Esophagus muscularis mucosa (tissue), 4 donors: ENCODE results near the gene ARHGAP4. TPM values are rescaled to one million over a fixed set of nuclear protein-coding genes. Genes with fewer than 3 reads are reported as not detected.

Experiments
- DNase-seq: peaks from one replicate; pipeline ENCODE4 v3.0.0-alpha.2; 2017; ENCODE audit errors: extremely low spot score
- H3K27ac ChIP-seq, 4 donors: fragments of 200-600 bp; sonication (generic); replicated peaks in 1 of 4; 1 replicate in 3 of 4; 2 replicates in 1 of 4; pipeline ENCODE4 v1.5.1; 2016 to 2019; ENCODE audit warnings: mild to moderate bottlenecking in 1 of 4
- H3K27me3 ChIP-seq, 4 donors: fragments of 200-600 bp; sonication (generic); one replicate each; pipeline versions ENCODE4 v1.5.1 to v1.6.0; 2016 to 2019
- H3K36me3 ChIP-seq, 4 donors: fragments of 200-600 bp; sonication (generic); one replicate each; pipeline ENCODE4 v1.5.1; 2016 to 2019
- H3K4me1 ChIP-seq, 4 donors: fragments of 200-600 bp; sonication (generic); one replicate each; pipeline ENCODE4 v1.5.1; 2016 to 2019
- H3K4me3 ChIP-seq, 4 donors: fragments of 200-600 bp; sonication (generic); 1 replicate in 2 of 4; 2 replicates in 2 of 4; pipeline ENCODE4 v1.5.1; 2016 to 2019; ENCODE audit warnings: mild to moderate bottlenecking in 4 of 4, moderate library complexity in 1 of 4
- H3K9me3 ChIP-seq, 4 donors: fragments of 200-600 bp; sonication (generic); 1 replicate in 3 of 4; 2 replicates in 1 of 4; pipeline ENCODE4 v1.5.1; 2016 to 2019
- EP300 ChIP-seq: sonication (generic); formaldehyde crosslinking; IDR thresholded peaks from one replicate; pipeline ENCODE4 v1.6.1; 2017; ENCODE audit warnings: antibody characterized with exemption
- POLR2A ChIP-seq: fragments of 450-650 bp; IDR thresholded peaks from one replicate; pipeline ENCODE4 v1.6.1; 2017; ENCODE audit warnings: antibody characterized with exemption, moderate library complexity, mild to moderate bottlenecking, low read depth
- POLR2AphosphoS5 ChIP-seq, 2 donors: sonication (generic); formaldehyde crosslinking; IDR thresholded peaks; one replicate each; pipeline ENCODE4 v1.6.1; 2017; ENCODE audit warnings: antibody characterized with exemption in 2 of 2
- WGBS: methylation state at CpG from one replicate; pipeline ENCODE4 v1.1.5; 2018; 5-methylcytosine and 5-hydroxymethylcytosine counted together
- intact Hi-C: fragments of 100-400 bp; cut with DNase I; formaldehyde crosslinking; loops from one replicate; pipeline ENCODE4 v1.15.1; 2023
- total RNA-seq, 4 donors: library from RNA; depleted of rRNA; stranded (reverse); fragments of >200 nt; gene quantifications; one replicate each; pipeline versions ENCODE4 v1.1.0 to v1.2.1, GENCODE V29; 2016
- TF ChIP-seq, protein P1 (sequence below), 3 experiments: fragments of 200-600 bp in 2 of 3; fragments of 450-650 bp in 1 of 3; sonication (generic) in 2 of 3; IDR thresholded peaks; one replicate each; pipeline ENCODE4 v1.5.1; 2017 to 2019; ENCODE audit warnings: antibody characterized with exemption in 3 of 3, mild to moderate bottlenecking in 2 of 3, moderate library complexity in 1 of 3

ARHGAP4 gene
- total RNA-seq, 4 donors from 2014 or later = 15.9 to 22.4 (median 17.7) TPM

DNA sequence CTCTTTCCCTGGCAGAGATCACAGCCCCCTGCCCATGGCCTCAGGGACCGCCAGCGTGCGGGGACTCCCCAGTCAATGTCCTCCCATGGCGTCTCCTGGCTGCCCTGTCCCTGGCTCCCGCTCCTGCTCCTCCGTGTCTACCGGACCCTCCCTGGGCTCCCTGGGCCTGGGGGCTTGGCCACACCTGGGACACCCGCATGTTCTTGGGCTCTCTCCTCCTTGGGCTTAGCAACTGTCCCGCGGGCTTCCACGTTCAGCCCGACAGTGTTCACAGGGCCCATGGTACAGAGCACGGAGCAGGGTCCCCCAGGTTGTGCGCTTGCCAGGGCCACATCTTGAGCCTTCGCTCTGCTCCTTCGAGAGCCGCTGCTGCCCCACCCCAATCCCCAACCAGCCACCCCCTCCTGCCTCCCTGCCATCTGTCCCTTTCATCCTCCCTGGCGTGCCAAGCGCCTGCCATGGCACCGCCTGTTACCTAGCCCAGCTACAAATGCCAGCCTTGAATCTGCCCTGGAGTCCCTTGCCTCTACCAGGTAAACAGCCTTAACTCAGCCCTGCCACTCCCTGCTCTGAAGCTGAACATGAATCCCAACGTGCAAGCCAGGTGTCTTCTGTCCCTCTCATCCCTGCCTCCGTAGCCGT is 17.7 kb downstream of the ARHGAP4 start:
- Histone ChIP-seq H3K27me3 (no peaks in the 10 kb centered on the region), H3K9me3 (no peaks in the 10 kb centered on the region), H3K4me1 (peaks cover 5 to 14% (median 10%) of the 10 kb centered on the region in 4 donors), H3K4me3 (no peak overlapping the region), H3K27ac (no peak overlapping the region), H3K36me3 (no peaks in the 10 kb centered on the region)
- TF ChIP-seq EP300 (no peak), POLR2AphosphoS5 (IDR thresholded peaks at IDR 0.05) (no peak), POLR2A (no peak)
- TF ChIP-seq, protein P1, sequence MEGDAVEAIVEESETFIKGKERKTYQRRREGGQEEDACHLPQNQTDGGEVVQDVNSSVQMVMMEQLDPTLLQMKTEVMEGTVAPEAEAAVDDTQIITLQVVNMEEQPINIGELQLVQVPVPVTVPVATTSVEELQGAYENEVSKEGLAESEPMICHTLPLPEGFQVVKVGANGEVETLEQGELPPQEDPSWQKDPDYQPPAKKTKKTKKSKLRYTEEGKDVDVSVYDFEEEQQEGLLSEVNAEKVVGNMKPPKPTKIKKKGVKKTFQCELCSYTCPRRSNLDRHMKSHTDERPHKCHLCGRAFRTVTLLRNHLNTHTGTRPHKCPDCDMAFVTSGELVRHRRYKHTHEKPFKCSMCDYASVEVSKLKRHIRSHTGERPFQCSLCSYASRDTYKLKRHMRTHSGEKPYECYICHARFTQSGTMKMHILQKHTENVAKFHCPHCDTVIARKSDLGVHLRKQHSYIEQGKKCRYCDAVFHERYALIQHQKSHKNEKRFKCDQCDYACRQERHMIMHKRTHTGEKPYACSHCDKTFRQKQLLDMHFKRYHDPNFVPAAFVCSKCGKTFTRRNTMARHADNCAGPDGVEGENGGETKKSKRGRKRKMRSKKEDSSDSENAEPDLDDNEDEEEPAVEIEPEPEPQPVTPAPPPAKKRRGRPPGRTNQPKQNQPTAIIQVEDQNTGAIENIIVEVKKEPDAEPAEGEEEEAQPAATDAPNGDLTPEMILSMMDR (IDR thresholded peaks at IDR 0.05) = no peak
- 87% methylated on average over 21 of the region's 23 CpGs for WGBS
- intact Hi-C loops = no loop called here
- DNase-seq = no peak

DNA sequence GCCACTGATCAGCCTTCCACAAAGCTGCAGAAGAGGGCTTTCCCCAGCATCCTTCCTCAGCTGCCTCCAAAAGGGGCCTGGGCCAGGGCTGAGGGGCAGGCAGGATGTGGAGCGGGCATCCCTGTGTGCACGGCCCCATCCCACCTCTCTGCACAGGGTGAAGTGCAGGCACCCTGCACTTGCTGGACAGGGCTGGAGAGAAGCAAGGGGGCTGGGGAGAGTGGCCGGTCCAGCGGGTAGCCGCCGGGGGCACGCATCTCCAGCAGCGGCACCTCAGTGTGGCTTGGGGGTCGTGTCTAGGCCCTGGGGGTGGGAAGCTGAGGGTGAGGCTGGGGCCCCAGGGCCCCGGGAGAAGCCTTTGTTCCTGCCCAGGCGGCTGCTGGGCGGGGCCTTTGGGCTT is 18.6 kb downstream of the ARHGAP4 start:
- Histone ChIP-seq H3K9me3 (no peaks in the 10 kb centered on the region), H3K27ac (no peak overlapping the region), H3K27me3 (no peaks in the 10 kb centered on the region), H3K4me1 (peaks cover 6 to 21% (median 15%) of the 10 kb centered on the region in 4 donors), H3K4me3 (no peak overlapping the region), H3K36me3 (no peaks in the 10 kb centered on the region)
- DNase-seq = no peak
- intact Hi-C loops = no loop called here
- TF ChIP-seq POLR2AphosphoS5 (IDR thresholded peaks at IDR 0.05) (no peak), POLR2A (no peak), EP300 (no peak)
- TF ChIP-seq, protein P1 (IDR thresholded peaks at IDR 0.05) = no peak
- 84% methylated on average over 9 of the region's 12 CpGs for WGBS

DNA sequence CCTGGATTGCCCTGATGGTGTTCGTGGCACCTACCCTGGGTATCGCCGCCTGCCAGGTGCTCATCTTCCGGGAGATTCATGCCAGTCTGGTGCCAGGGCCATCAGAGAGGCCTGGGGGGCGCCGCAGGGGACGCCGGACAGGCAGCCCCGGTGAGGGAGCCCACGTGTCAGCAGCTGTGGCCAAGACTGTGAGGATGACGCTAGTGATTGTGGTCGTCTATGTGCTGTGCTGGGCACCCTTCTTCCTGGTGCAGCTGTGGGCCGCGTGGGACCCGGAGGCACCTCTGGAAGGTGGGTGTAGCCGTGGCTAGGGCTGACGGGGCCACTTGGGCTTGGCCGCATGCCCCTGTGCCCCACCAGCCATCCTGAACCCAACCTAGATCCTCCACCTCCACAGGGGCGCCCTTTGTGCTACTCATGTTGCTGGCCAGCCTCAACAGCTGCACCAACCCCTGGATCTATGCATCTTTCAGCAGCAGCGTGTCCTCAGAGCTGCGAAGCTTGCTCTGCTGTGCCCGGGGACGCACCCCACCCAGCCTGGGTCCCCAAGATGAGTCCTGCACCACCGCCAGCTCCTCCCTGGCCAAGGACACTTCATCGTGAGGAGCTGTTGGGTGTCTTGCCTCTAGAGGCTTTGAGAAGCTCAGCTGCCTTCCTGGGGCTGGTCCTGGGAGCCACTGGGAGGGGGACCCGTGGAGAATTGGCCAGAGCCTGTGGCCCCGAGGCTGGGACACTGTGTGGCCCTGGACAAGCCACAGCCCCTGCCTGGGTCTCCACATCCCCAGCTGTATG is 19.7 kb downstream of the ARHGAP4 start:
- Histone ChIP-seq H3K4me1 (peaks cover 10 to 31% (median 25%) of the 10 kb centered on the region in 4 donors), H3K36me3 (no peaks in the 10 kb centered on the region), H3K27ac (no peak overlapping the region), H3K9me3 (no peaks in the 10 kb centered on the region), H3K4me3 (no peak overlapping the region), H3K27me3 (no peaks in the 10 kb centered on the region)
- TF ChIP-seq, protein P1 (IDR thresholded peaks at IDR 0.05) = no peak
- no peak for TF ChIP-seq POLR2AphosphoS5 (IDR thresholded peaks at IDR 0.05)
- no peak for TF ChIP-seq EP300
- TF ChIP-seq POLR2A = no peak
- WGBS = 70% methylated on average over 2 of the region's 27 CpGs
- no peak for DNase-seq
- intact Hi-C loops = no loop called here

DNA sequence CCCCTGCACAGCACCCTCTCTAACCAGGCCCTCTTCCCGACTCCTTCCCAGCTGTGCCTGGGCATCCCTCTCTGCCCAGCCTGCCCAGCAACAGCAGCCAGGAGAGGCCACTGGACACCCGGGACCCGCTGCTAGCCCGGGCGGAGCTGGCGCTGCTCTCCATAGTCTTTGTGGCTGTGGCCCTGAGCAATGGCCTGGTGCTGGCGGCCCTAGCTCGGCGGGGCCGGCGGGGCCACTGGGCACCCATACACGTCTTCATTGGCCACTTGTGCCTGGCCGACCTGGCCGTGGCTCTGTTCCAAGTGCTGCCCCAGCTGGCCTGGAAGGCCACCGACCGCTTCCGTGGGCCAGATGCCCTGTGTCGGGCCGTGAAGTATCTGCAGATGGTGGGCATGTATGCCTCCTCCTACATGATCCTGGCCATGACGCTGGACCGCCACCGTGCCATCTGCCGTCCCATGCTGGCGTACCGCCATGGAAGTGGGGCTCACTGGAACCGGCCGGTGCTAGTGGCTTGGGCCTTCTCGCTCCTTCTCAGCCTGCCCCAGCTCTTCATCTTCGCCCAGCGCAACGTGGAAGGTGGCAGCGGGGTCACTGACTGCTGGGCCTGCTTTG is 20.5 kb downstream of the ARHGAP4 start:
- DNase-seq = no peak
- Histone ChIP-seq H3K27me3 (no peaks in the 10 kb centered on the region), H3K9me3 (no peaks in the 10 kb centered on the region), H3K27ac (no peak overlapping the region), H3K4me3 (peak overlapping the region; percentile 17 to 48 (median 30)), H3K36me3 (no peaks in the 10 kb centered on the region), H3K4me1 (peaks cover 14 to 39% (median 32%) of the 10 kb centered on the region in 4 donors)
- intact Hi-C loops = no loop called here
- 87% methylated on average over 12 of the region's 32 CpGs for WGBS
- TF ChIP-seq EP300 (no peak), POLR2A (no peak), POLR2AphosphoS5 (IDR thresholded peaks at IDR 0.05) (no peak)
- TF ChIP-seq, protein P1 (IDR thresholded peaks at IDR 0.05) = no peak
